Hematopoietic multipotent progenitor cell treated with erythropoietin and hydrocortisone succinate and interleukin-3 and kit ligand, for 8 days (in vitro differentiated cells): ENCODE data around the gene TSNAX.

Source experiments
- DNase-seq: peaks from one replicate; pipeline ENCODE4 v3.0.0-alpha.2; 2015

TSNAX gene

DNA sequence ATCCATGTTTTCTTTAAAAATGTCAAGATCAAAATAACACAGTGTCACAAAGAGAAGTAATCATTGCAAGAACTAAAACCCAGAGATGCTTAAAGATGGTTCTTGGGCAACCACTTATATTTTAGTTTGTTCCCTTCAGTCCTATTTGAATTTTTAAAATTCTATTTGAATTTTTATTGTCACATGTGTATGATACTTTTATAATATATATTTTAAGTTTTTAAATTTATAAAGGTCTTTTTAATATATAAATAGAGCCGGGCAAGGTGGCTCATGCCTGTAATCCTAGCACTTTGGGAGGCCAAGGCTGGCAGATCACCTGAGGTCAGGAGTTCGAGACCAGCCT, 75.8 kb downstream of the TSNAX start:
- DNase-seq, result no peak

DNA sequence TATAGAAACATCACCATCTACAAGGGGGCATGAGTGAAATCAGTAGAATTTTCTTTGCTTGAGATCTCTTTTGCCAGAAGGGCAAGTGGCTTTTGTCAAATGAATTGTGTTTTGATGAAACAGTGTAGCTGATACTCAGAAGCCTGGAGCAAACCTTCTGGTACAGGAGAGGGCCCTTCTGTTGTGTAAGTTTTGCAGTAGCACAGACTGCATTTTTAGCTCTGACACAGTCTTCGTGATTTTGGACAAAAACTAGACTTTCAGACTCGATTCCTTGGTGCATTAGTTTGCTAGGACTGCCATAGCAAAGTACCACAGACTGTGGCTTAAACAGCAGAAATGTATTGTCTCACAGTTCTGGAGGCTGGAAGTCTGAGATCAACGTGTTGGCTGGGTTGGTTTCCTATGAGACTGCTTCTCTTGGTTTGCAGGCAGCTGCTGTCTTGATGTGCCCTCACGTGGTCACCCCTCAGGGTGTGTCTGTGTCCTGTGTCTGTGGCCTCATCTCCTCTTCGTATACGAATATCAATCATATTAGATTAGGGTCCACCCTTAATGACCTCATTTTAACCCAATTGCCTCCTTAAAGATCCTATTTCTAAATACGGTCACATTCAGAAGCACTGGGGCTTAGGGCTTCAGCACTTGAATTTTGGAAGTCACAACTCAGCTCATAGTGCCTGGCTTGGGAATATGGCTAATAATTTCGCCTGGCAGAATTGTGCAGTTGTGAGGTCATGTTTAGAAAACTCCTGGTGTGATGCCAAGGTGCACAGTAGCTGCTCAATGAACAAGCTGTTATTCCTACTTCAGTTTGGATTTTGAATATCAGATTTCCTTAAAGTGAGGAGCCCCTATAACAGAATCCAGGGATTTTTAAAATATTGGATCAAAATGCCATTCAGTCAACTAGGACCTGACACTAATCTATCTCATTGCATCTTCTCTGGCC, 77.0 kb downstream of the TSNAX start:
- no peak for DNase-seq

DNA sequence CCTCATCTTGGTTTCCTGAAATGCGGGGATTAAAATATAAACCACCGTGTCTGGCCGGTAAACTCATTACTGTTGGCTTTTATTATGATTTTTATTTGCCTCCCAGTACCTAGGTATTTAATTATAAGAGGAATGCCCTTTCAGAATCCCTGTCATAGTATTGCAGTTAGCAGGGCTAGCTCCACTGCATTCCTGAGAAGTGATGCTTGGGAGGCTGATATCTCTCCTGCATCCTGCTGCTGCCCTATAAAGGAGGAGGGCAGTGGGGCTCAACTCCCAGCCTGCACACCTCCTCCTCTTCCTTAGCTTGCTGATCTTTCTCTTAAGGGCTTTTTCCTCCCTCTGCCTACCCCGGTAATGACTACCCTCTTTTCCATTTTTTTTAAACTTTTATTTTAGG, 78.2 kb downstream of the TSNAX start:
- DNase-seq, result no peak

DNA sequence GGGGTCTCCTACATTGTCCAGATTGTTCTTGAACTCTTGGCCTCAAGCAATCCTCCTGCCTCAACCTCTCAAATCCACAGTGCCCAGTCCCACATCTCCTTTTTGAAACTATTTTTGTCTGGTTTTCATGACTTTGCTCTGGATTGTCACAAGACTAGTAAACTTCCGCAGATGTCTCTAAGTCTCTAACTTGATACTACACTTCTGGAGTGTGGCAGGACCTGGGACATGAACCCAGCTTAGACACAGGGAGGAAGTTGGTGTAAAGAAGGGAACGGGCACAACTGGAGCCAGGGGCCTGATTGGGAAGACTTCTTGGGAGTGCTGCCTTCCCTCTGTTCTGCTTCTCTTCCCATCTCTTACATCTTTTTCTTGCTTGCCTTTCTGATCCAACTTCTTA, 81.9 kb downstream of the TSNAX start:
- no peak for DNase-seq

DNA sequence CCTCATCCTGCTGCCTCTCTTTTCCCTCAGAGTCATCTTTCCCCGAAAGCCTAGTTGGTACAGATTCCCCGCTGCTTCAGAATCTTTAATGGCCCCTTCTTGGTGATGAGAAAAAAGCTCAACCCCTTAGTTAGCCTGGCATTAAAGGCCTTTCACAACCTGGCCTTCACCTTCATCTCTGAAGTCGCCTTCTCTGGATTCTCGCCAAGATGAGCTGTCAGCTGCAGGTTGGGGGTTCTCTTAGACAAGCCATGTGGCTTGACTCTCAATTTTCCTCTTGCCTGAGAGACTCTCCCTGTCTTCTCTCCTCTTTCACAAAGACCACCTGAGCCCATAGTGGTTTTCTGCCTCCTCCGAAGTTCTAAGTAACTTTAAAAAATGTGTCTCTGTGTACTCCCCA, 82.6 kb downstream of the TSNAX start:
- DNase-seq, result no peak

DNA sequence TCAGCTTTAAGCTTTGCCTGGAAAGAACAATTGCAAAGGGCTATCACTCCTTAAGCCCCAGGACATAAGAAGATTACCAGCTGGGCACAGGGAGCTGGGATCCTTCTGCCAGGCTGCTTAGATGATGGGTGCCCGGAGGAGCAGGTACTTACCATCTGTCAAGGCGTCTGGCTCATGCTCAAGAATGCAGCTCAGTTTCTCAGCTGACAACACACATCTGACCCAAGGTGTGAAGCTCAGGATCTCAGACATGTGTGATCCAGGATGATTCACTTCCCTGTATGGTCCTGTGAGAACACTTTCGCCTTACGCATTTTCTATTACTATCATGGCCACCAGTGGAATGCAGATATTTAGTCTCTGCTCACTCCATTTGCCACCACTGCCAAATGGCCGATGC, 83.4 kb downstream of the TSNAX start:
- no peak for DNase-seq

DNA sequence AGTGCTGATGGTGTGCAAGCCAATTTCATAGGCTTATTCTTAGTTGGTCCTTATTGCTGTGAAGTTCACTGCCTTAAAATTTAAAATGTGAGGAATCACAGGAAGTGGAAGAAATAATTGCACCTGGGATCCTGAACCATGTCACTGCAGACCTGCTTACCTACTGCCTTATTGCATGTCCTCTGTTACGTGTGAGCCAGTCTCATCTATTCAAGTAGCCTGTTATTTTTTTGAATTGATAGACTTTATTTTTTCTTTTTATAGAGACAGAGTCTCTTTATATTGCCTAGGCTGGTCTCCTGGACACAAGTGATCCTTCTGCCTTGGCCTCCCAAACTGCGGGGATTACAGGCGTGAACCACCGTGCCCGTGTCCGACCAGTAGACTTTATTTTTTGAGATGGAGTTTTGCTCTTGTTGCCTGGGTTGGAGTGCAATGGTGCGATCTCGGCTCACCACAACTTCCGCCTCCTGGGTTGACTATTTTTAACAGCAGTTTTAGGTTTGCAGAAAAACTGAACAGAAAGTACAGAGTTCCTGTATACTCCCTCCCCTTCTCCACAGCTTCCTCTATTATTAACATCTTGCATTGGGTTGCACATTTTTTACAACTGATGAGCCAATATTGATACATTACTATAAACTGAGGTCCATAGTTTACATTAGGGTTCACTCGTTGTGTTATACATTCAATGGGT, 84.1 kb downstream of the TSNAX start:
- peak; percentile 23 for DNase-seq

DNA sequence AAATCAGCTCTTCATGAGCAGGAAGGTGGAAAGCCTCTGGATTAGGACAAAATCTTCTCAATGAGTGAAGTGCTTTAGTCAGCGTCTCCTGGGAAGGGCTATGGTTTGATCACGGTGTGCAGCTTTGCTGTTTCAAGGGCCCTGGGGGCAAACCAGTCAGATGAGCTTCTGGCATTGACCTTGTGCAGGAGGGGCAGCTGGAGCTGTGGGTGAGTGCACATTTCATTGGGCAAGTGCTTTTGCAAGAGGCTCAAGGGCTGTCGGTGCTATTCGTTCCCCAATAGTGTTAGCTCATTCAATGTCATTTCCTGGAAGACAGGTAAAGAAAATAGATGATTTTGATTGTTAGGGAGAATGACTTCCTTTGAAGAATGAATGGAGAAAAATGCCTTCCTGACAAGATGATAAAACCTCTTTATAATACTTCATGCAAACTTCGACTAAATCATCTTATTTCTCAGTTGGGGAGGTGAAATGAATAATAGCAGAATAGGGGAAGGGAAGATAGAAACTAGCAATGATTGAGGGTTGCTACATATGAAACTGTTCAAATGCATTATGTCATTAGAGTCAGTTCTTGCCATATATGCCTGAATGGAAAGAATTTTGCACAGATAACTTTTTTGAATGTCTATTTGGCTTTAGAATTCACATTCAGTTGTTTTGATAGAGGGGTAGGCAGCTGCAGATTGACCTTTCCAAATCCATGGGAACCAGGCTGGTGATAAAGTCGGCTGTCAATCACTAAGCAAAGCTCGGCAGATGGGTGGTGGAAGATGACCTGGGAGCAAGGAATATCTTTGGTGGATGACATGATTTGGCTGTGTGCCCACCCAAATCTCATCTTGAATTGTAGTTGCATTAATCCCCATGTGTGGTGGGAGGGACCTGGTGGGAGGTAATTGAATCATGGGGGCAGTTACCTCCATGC, 85.2 kb downstream of the TSNAX start:
- DNase-seq, result no peak
